Skeletal muscle cell (primary cell): ENCODE measurements around the gene NAA40.
A peak's percentile ranks its signal among the peaks of the same experiment; 100 is the strongest.

ENCODE experiments used
- DNase-seq: peaks from one replicate; pipeline ENCODE4 v3.0.0-alpha.2; 2010; ENCODE audit warnings: low read depth
- H3K4me3 ChIP-seq: 2 replicates; pipeline ENCODE4 v1.5.1; 2011; ENCODE audit warnings: low read depth, mild to moderate bottlenecking, control low read depth, low read length, moderate library complexity

Gene NAA40

GRCh38 chr11:63978551-63979239 lies 39.9 kb downstream of the NAA40 start:
- no peak overlapping the region for H3K4me3 ChIP-seq
- no peak for DNase-seq

- no peak overlapping the region for H3K4me3 ChIP-seq
- DNase-seq, result no peak
These were observed 40.6 kb downstream of the NAA40 start for GRCh38 chr11:63979426-63979825.

DNA sequence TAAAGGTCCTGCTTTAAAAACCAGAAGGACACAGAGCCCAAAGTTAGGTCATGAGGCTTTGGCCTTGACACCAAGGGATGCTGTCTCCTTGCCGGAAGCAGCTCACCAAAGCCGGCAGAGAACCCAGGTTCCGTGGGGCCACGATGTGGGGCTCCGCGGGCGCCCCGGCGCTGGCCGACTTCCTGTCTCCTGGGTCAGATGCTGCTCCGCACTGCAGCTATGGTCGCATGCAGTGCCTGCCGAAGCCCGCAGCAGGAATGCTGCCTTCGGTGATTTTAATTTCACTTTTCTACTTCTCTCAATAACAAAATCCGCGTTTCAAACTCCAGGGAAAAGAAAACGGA lies 47.0 kb downstream of the NAA40 start:
- H3K4me3 ChIP-seq, result peak overlapping the region; percentile 97
- no peak for DNase-seq

DNA sequence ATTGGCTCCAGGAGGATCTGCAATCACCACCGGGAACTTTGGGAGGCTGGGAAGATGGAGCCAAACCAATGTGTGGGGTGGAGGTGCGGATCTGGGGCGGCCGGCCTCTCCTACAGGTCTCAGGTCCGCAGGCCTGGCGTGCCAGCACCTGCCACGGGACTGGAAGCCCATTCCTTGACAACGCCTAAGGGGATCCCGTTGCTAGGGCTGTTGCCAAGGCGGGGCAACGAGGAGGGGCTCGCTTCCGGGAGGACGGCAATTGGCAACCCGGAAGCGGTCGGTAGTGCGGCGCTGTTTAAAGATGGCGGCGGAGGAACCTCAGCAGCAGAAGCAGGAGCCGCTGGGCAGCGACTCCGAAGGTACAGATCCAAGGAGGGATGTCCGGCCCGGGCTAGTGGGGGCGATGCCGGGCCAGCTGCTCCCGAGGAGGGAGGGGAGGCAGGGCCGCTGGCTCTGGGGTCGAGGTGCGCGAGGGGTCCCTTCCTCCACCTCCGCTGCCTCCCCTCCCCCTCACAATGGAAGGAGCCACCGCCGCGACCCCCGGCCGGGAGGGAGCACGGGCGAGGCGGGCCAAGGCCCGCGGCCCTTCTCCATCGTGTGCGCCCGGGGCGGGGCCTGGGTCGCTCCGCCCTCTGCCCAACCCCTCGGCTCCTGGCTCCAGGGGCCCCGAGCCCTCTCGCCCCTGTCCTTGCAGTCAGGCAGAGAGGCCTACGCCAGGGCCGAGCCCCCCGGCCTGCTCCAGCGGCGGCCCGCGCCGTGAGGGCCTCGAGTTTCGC lies 47.5 kb downstream of the NAA40 start, which contains the start of gene OTUB1:
Gene OTUB1, plus strand, starts transcription at position 283 of the 776 bp plus-strand sequence. Its CDS starts 19 bp downstream, at position 302.
- H3K4me3 ChIP-seq, result peak within 1 kb of the TSS; percentile 97
- DNase-seq, result peak; percentile 35

DNA sequence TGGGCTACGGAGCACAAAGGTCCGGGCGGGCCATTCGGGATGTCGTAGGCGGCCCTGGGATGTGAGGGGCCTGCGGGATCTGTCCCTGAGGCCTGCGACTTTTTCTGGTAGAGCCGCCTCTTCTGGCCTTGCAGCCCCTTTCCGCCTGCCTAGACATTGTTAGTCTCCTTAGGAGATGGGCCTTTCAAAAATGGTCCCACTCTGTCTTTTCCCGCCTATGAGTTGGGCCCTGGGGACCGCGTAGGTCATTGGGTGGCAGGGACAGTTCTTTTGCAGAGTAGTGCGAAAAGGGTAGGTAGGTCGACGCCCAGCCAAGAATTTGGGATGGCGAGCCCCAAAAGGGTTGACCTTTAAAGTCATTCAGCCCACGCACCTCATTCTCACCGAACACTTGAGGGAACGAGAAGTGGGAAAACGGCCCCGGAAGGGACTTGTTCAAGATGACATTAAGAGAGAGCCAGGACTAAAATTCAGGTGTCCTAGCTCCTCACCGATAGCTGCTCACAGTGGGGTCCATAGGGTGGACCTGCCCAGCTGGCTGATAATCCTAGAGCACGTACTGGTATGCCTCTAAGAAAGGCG lies 48.2 kb downstream of the NAA40 start:
- peak overlapping the region; percentile 97 for H3K4me3 ChIP-seq
- DNase-seq, result no peak

DNA sequence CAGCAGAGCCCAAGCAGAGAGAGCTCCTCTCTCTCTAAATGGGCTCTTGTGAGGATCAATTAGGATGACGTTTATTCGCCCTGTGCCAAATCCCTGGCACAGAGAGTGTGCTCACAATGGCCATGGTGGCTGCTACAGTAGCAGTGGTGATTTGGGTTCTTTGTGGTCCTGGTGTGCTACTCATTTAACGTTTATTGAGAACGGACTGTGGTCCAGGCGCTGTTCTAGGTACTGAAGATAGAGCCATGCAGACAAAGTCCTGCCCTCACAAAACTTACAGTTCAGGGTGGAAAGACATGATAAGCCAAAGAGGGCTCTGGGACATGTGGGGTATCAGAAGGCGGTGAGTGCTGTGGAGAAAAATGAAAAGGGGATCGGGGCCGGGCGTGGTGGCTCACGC lies 52.8 kb downstream of the NAA40 start:
- H3K4me3 ChIP-seq, result no peak overlapping the region
- DNase-seq, result no peak

DNA sequence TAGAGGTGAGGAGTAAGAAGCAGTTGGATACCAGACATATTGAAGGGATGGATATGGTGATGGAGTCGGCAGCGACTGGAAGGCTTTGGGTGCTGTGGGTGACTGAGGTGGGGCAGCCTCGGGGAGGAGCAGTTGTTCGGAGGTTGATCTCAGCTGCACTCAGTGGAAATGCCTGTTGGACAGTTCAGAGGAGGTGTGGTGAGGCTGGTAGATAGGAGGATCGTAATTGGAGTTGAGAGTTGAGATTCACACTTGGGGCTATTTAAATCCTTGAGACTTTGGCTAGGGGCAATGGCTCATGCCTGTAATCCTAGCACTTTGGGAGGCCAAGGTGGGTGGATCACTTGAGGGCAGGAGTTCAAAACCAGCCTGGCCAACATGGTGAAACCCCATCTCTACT lies 54.3 kb downstream of the NAA40 start:
- DNase-seq, result no peak
- H3K4me3 ChIP-seq, result no peak overlapping the region

- no peak overlapping the region for H3K4me3 ChIP-seq
These were observed 55.2 kb downstream of the NAA40 start for GRCh38 chr11:63993993-63994392.

DNA sequence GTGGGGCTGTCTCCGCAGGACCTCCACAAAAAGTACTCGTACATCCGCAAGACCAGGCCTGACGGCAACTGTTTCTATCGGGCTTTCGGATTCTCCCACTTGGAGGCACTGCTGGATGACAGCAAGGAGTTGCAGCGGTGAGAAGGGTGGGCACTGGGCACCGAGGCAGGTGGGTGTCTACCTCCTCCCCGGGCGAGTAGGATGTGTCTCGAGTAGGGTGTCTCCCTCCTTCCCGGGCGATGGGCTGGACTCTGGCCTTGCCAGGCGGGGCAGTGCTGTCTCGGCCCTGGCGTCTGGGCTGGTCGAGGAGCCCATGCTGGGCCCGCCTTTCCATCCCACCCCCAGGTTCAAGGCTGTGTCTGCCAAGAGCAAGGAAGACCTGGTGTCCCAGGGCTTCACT lies 57.7 kb downstream of the NAA40 start:
- no peak overlapping the region for H3K4me3 ChIP-seq
- DNase-seq, result no peak

More at GRCh38 chr11:63993993-63994392, 55.2 kb downstream of the NAA40 start:
- no peak for DNase-seq

DNA sequence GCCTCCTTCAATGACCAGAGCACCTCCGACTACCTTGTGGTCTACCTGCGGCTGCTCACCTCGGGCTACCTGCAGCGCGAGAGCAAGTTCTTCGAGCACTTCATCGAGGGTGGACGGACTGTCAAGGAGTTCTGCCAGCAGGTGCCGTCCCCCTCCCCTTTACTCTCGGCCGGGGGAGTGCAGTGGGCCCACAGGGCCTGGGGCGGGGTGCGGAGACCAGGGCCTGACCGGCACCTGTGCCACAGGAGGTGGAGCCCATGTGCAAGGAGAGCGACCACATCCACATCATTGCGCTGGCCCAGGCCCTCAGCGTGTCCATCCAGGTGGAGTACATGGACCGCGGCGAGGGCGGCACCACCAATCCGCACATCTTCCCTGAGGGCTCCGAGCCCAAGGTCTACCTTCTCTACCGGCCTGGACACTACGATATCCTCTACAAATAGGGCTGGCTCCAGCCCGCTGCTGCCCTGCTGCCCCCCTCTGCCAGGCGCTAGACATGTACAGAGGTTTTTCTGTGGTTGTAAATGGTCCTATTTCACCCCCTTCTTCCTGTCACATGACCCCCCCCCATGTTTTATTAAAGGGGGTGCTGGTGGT lies 58.4 kb downstream of the NAA40 start:
- H3K4me3 ChIP-seq, result no peak overlapping the region
- DNase-seq, result no peak

DNA sequence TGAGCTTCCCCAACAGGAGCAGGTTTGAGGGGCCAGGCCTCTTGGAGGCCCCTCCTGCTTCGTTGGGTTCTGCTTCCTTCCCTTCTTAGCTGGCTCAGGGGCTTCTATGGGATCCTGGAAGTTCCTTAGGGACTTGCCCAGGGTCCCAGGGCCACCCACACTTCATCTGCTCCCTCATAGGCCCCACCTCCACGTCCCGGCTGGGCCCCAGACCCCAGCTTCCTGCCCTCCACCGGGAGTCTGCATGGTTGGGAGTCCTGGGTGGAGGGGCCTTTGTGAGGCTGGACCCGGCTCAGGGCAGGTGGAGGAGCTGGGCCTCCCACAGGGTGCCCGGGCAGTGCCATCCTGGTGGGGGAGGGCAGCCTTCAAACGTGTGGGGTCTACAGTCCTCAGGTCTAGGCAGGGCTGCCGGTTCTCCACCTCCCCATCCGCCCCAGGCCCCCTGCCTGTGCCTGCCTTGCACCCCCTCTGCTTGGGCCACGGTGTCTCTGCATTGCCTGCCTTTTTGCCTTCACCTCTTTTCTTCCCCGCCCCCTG lies 59.1 kb downstream of the NAA40 start:
- H3K4me3 ChIP-seq, result no peak overlapping the region
- DNase-seq, result no peak

GRCh38 chr11:63998558-63999348 lies 60.0 kb downstream of the NAA40 start:
- no peak for DNase-seq
- no peak overlapping the region for H3K4me3 ChIP-seq

DNA sequence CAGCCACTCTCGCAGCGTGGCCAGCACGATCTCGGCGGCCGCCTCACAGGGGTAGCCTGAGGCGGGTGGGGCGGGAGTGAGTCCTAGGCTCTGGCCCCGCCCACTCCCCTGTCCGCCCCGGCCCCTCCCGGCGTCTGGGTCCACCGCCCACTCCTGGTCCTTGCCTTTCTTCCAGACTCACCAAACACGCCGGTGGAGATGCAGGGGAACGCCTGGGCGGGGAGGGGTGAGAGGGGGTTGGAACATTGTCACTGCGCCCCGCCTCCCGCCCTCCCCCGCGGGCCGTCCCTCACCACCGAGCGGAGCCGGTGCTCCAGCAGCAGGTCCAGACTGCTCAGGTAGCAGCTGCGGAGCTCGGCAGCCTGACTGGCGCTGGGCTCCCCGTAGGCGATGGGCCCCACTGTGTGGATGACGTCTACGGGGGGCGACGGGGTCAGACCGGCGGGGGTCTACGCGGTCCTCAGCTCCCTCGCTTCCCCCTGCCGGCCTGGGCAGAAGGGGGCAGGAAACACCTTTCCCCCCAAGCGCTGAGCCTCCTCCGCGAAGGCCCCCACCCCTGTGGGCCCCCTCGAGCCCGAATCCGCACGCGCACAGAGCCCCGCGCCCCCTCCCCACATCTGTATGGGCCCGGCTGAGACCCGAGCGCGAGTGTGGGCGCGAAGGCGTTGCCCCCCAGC lies 60.7 kb downstream of the NAA40 start:
- H3K4me3 ChIP-seq, result peak overlapping the region; percentile 11
- no peak for DNase-seq

GRCh38 chr11:64000026-64000739 lies 61.4 kb downstream of the NAA40 start:
- DNase-seq, result no peak
- peak overlapping the region; percentile 41 for H3K4me3 ChIP-seq

DNA sequence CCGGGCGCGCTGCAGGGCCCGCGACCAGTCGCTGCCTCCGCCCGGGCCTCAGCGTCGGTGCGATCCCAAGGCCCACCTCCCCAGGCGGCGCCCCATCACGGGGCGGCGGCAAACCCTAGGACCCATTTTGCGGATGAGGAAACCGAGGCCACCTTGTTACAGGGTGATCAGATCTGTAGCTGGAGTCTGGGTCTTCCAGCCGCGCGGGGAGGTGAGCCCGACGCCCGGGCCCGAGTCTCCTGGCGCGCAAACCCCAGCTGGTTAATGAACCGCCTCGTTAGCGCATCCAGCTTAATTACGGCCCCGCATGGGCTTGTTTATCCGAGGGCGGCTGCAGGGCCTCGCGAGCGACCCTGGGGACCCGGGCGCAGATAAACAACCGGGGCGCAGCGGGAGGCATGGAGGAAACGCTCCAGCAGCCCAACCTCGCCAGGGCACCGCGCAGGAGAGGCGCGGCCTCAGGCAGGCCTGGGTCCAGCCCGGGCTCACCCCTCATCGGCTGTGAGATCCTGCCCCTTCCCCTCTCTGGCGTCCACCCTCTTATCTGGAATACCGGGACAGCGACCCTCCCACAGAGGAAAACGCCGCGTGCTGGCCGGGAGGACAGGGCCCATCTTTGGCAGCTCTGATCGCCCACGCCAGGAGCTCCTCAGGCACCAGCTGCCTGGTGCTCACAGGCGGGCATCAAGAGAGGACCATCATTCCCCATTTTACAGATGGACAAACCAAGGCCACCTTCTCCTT lies 62.1 kb downstream of the NAA40 start:
- peak overlapping the region; percentile 41 for H3K4me3 ChIP-seq
- DNase-seq, result no peak

GRCh38 chr11:64001484-64002420 lies 63.0 kb downstream of the NAA40 start:
- H3K4me3 ChIP-seq, result no peak overlapping the region
- DNase-seq, result no peak
